H1 (cell line): ENCODE results near the gene MYBPH. TPM values are rescaled to one million over a fixed set of nuclear protein-coding genes. Genes with fewer than 3 reads are reported as not detected.
A peak's percentile ranks its signal among the peaks of the same experiment; 100 is the strongest.

Source experiments
- CTCF ChIA-PET: fragments of 300-600 bp; sonication (Branson Sonifier 250); formaldehyde crosslinking; loops from one replicate; lab custom pipeline; 2021; ENCODE audit not compliant: partially characterized antibody; lab: Charles Lee
- POLR2A ChIA-PET: fragments of 300-600 bp; sonication (Branson Sonifier 250); formaldehyde crosslinking; loops from one replicate; lab custom pipeline; 2021; ENCODE audit warnings: inconsistent platforms; ENCODE audit not compliant: partially characterized antibody; lab: Charles Lee
- DNase-seq, 2 experiments: peaks; one replicate each; pipeline versions ENCODE4 v3.0.0 to v3.0.0-alpha.2; 2010 to 2022; ENCODE audit warnings: low spot score in 2 of 2, low read depth in 1 of 2, mixed read lengths in 1 of 2
- FAIRE-seq: peaks from 2 replicates; lab custom pipeline; 2011; peaks lifted over from hg19 to GRCh38; lab: Jason Lieb, UNC
- H2AFZ ChIP-seq: 2 replicates; pipeline ENCODE4 v1.8.1; 2012; ENCODE audit warnings: low read length, inconsistent platforms
- H2AK5ac ChIP-seq: 2 replicates; pipeline ENCODE4 v1.6.1; 2013; ENCODE audit warnings: low read depth, low read length
- H2BK120ac ChIP-seq: replicated peaks from 2 replicates; pipeline ENCODE3; 2013; ENCODE audit warnings: low read depth, low read length, inconsistent platforms
- H2BK12ac ChIP-seq: 2 replicates; pipeline ENCODE4 v1.6.1; 2013; ENCODE audit warnings: low read depth, low read length
- H2BK15ac ChIP-seq: 2 replicates; pipeline ENCODE4 v1.6.1; 2013; ENCODE audit warnings: low read length
- H2BK20ac ChIP-seq: 2 replicates; pipeline ENCODE4 v1.6.1; 2013; ENCODE audit warnings: low read length
- H2BK5ac ChIP-seq: 2 replicates; pipeline ENCODE4 v1.6.1; 2013; ENCODE audit warnings: low read depth, low read length
- H3K14ac ChIP-seq: 2 replicates; pipeline ENCODE4 v1.6.1; 2013; ENCODE audit warnings: inconsistent platforms; ENCODE audit not compliant: insufficient read length
- H3K18ac ChIP-seq: 2 replicates; pipeline ENCODE4 v1.6.1; 2013; ENCODE audit warnings: low read length; ENCODE audit errors: extremely low read depth
- H3K23ac ChIP-seq: 2 replicates; pipeline ENCODE4 v1.6.1; 2013; ENCODE audit warnings: inconsistent platforms; ENCODE audit not compliant: insufficient read length
- H3K23me2 ChIP-seq: 2 replicates; pipeline ENCODE4 v1.6.1; 2013; ENCODE audit warnings: low read depth, low read length
- H3K27ac ChIP-seq: 2 replicates; pipeline ENCODE4 v1.6.1; 2011; ENCODE audit warnings: low read depth, low read length, inconsistent platforms
- H3K27me3 ChIP-seq, 4 experiments: replicated peaks in 1 of 4; 1 replicate in 1 of 4; 2 replicates in 3 of 4; pipeline versions ENCODE4 v1.6.1 to v1.8.1; 2011 to 2013; ENCODE audit warnings: low read length in 3 of 4, mild to moderate bottlenecking in 3 of 4, inconsistent platforms in 2 of 4, mixed read lengths in 2 of 4, moderate library complexity in 1 of 4; ENCODE audit not compliant: control insufficient read depth in 3 of 4, insufficient read depth in 3 of 4; ENCODE audit errors: extremely low read depth in 1 of 4
- H3K36me3 ChIP-seq, 4 experiments: 2 replicates each; pipeline versions ENCODE4 v1.6.1 to v1.8.1; 2011 to 2013; ENCODE audit warnings: mild to moderate bottlenecking in 4 of 4, low read length in 3 of 4, moderate library complexity in 2 of 4, control low read depth in 1 of 4, inconsistent platforms in 1 of 4; ENCODE audit not compliant: insufficient read depth in 4 of 4, control insufficient read depth in 2 of 4
- H3K4ac ChIP-seq: replicated peaks from 2 replicates; pipeline ENCODE3; 2013; ENCODE audit warnings: low read length, low read depth, mixed read lengths, inconsistent platforms; ENCODE audit not compliant: insufficient read length
- H3K4me1 ChIP-seq, 4 experiments: replicated peaks in 1 of 4; 1 replicate in 1 of 4; 2 replicates in 3 of 4; pipeline versions ENCODE4 v1.6.1 to v1.8.1; 2011 to 2013; ENCODE audit warnings: low read length in 3 of 4, inconsistent platforms in 2 of 4, mixed read lengths in 1 of 4; ENCODE audit not compliant: insufficient read depth in 4 of 4, control insufficient read depth in 3 of 4
- H3K4me2 ChIP-seq, 2 experiments: 2 replicates each; pipeline versions ENCODE4 v1.6.1 to v1.8.1; 2011 to 2013; ENCODE audit warnings: low read depth in 2 of 2, low read length in 2 of 2, control low read depth in 1 of 2, inconsistent platforms in 1 of 2, mild to moderate bottlenecking in 1 of 2; ENCODE audit not compliant: insufficient read depth in 1 of 2
- H3K4me3 ChIP-seq, 4 experiments: fragments of 200-600, 300-600 bp in 1 of 4; sonication (generic), shearing (Covaris generic), sonication (Bioruptor Twin) in 1 of 4; 2 replicates each; pipeline versions ENCODE4 v1.5.1 to v1.8.1; 2011 to 2016; ENCODE audit warnings: low read length in 4 of 4, low read depth in 3 of 4, control low read depth in 2 of 4, inconsistent platforms in 2 of 4, mild to moderate bottlenecking in 2 of 4, mixed read lengths in 1 of 4, moderate library complexity in 1 of 4; ENCODE audit not compliant: insufficient read depth in 2 of 4; ENCODE audit errors: extremely low read depth in 1 of 4
- H3K56ac ChIP-seq: replicated peaks from 2 replicates; pipeline ENCODE3; 2013; ENCODE audit warnings: low read depth, mild to moderate bottlenecking, mixed read lengths, low read length, inconsistent platforms; ENCODE audit not compliant: insufficient read length
- H3K79me1 ChIP-seq: 2 replicates; pipeline ENCODE4 v1.6.1; 2013; ENCODE audit warnings: low read depth, low read length, control low read depth
- H3K79me2 ChIP-seq, 2 experiments: 2 replicates each; pipeline versions ENCODE4 v1.6.1 to v1.8.1; 2012 to 2013; ENCODE audit warnings: low read length in 2 of 2, mild to moderate bottlenecking in 2 of 2, inconsistent platforms in 1 of 2; ENCODE audit not compliant: insufficient read depth in 2 of 2, control insufficient read depth in 1 of 2
- H3K9ac ChIP-seq, 4 experiments: replicated peaks in 1 of 4; 1 replicate in 1 of 4; 2 replicates in 3 of 4; pipeline versions ENCODE4 v1.6.1 to v1.8.1; 2011 to 2013; ENCODE audit warnings: low read depth in 3 of 4, low read length in 3 of 4, control low read depth in 2 of 4, mild to moderate bottlenecking in 2 of 4, moderate library complexity in 2 of 4, inconsistent platforms in 1 of 4; ENCODE audit errors: extremely low read depth in 1 of 4
- H3K9me3 ChIP-seq, 2 experiments: 2 replicates each; pipeline versions ENCODE4 v1.6.1 to v1.8.1; 2012 to 2013; ENCODE audit warnings: mild to moderate bottlenecking in 2 of 2, moderate library complexity in 2 of 2, control low read depth in 1 of 2, inconsistent platforms in 1 of 2, low read depth in 1 of 2, low read length in 1 of 2, mixed read lengths in 1 of 2; ENCODE audit not compliant: insufficient read depth in 2 of 2
- H4K20me1 ChIP-seq, 2 experiments: replicated peaks in 1 of 2; 2 replicates each; pipeline versions ENCODE3 to v1.8.1; 2011 to 2013; ENCODE audit warnings: inconsistent platforms in 2 of 2, low read length in 2 of 2, mild to moderate bottlenecking in 1 of 2; ENCODE audit not compliant: insufficient read depth in 2 of 2, control insufficient read depth in 1 of 2
- H4K5ac ChIP-seq: 2 replicates; pipeline ENCODE4 v1.6.1; 2013; ENCODE audit warnings: low read length, low read depth, mixed read lengths, inconsistent platforms; ENCODE audit not compliant: insufficient read length
- H4K8ac ChIP-seq: 2 replicates; pipeline ENCODE4 v1.8.0; 2013; ENCODE audit warnings: mild to moderate bottlenecking, moderate library complexity, low read length, inconsistent platforms; ENCODE audit not compliant: insufficient read depth; ENCODE audit errors: extremely low read depth
- H4K91ac ChIP-seq: replicated peaks from 2 replicates; pipeline ENCODE3; 2013; ENCODE audit warnings: low read length, mixed read lengths, inconsistent platforms; ENCODE audit not compliant: insufficient read length
- BACH1 ChIP-seq: IDR thresholded peaks from 2 replicates; pipeline ENCODE4 v1.6.1; 2012; ENCODE audit warnings: low read length, improper control_type of control experiment
- CBX8 ChIP-seq: fragments of 300-800, 300-1000 bp; sonication (generic); IDR thresholded peaks from 2 replicates; pipeline ENCODE4 v1.7.1; 2016; ENCODE audit warnings: low read depth, low read length, borderline replicate concordance
- CEBPB ChIP-seq: IDR thresholded peaks from 2 replicates; pipeline ENCODE4 v1.6.1; 2012; ENCODE audit warnings: low read depth, low read length
- FOSL1 ChIP-seq: IDR thresholded peaks from 2 replicates; pipeline ENCODE4 v1.6.1; 2011; ENCODE audit warnings: mild to moderate bottlenecking, low read depth, low read length, moderate library complexity; ENCODE audit not compliant: insufficient read depth
- NANOG ChIP-seq: IDR thresholded peaks from 2 replicates; pipeline ENCODE4 v1.6.1; 2011; ENCODE audit warnings: low read length, low read depth, mild to moderate bottlenecking, inconsistent platforms; ENCODE audit not compliant: insufficient read depth, poor library complexity, severe bottlenecking
- PHF8 ChIP-seq: fragments of 200-600 bp; sonication (generic); conservative IDR thresholded peaks from 2 replicates; pipeline ENCODE4 v1.7.1; 2012; ENCODE audit warnings: low read depth, mild to moderate bottlenecking, inconsistent platforms, low read length, moderate library complexity
- POLR2A ChIP-seq, 2 experiments: IDR thresholded peaks; 1 replicate in 1 of 2; 2 replicates in 1 of 2; pipeline ENCODE4 v1.6.1; 2011; ENCODE audit warnings: low read depth in 2 of 2, low read length in 2 of 2, mild to moderate bottlenecking in 2 of 2; ENCODE audit errors: control extremely low read depth in 1 of 2
- RAD21 ChIP-seq, 2 experiments: IDR thresholded peaks in 1 of 2; conservative IDR thresholded peaks in 1 of 2; 2 replicates each; pipeline ENCODE4 v1.6.1; 2011; ENCODE audit warnings: low read depth in 2 of 2, low read length in 2 of 2, improper control_type of control experiment in 1 of 2, inconsistent platforms in 1 of 2, mild to moderate bottlenecking in 1 of 2, moderate library complexity in 1 of 2
- RBBP5 ChIP-seq: IDR thresholded peaks from 2 replicates; pipeline ENCODE4 v1.7.1; 2012; ENCODE audit warnings: low read depth, mild to moderate bottlenecking, inconsistent platforms, low read length, moderate library complexity, borderline replicate concordance
- RFX5 ChIP-seq: IDR thresholded peaks from 2 replicates; pipeline ENCODE4 v1.6.1; 2011; ENCODE audit warnings: low read depth, low read length, improper control_type of control experiment, borderline replicate concordance
- SIN3A ChIP-seq, 2 experiments: IDR thresholded peaks in 1 of 2; conservative IDR thresholded peaks in 1 of 2; 2 replicates each; pipeline ENCODE4 v1.6.1; 2011 to 2012; ENCODE audit warnings: low read length in 2 of 2, improper control_type of control experiment in 1 of 2, low read depth in 1 of 2, mild to moderate bottlenecking in 1 of 2
- SP1 ChIP-seq: IDR thresholded peaks from 2 replicates; pipeline ENCODE4 v1.6.1; 2011; ENCODE audit warnings: low read depth, low read length
- TBP ChIP-seq: IDR thresholded peaks from 2 replicates; pipeline ENCODE4 v1.6.1; 2011; ENCODE audit warnings: low read depth, low read length, improper control_type of control experiment
- TEAD4 ChIP-seq: IDR thresholded peaks from 2 replicates; pipeline ENCODE4 v1.6.1; 2012; ENCODE audit warnings: low read depth, low read length, inconsistent platforms, mixed read lengths
- YY1 ChIP-seq: IDR thresholded peaks from 2 replicates; pipeline ENCODE4 v1.6.1; 2011; ENCODE audit warnings: low read depth, mild to moderate bottlenecking, low read length
- WGBS, 2 experiments: shearing (Covaris generic) in 1 of 2; methylation state at CpG; one replicate each; pipeline versions ENCODE4 v1.1.6 to v1.1.7; 2013 to 2015; ENCODE audit warnings: low lambda C conversion rate in 2 of 2, mixed read lengths in 2 of 2, inconsistent platforms in 1 of 2, low coverage in 1 of 2, missing lambda C conversion rate in 1 of 2; ENCODE audit not compliant: insufficient replicate concordance in 2 of 2, insufficient coverage in 1 of 2, insufficient read length in 1 of 2; ENCODE audit errors: extremely low coverage in 1 of 2, missing lambda C conversion rate in 1 of 2; 5-methylcytosine and 5-hydroxymethylcytosine counted together
- polyA plus RNA-seq, 7 experiments: library from polyadenylated mRNA; depleted of rRNA in 3 of 7; stranded (reverse) in 5 of 7; unstranded in 2 of 7; fragments of >200 nt in 5 of 7; fragments of 200-250 nt in 2 of 7; gene quantifications; 1 replicate in 5 of 7; 2 replicates in 1 of 7; 4 replicates in 1 of 7; pipeline versions ENCODE4 v1.2.1 to v1.2.3, GENCODE V29; 2011 to 2013; ENCODE audit warnings: missing spikeins in 2 of 7, mixed read lengths in 2 of 7
- total RNA-seq: library from RNA; stranded (reverse); fragmentation: NEBNext Ultra II Directional; extraction: Animal tissue kit (Norgen Biotek cat#: 25700); gene quantifications from 2 replicates; pipeline ENCODE4 v1.2.1, GENCODE V29; 2021

MYBPH gene
- total and polyA plus RNA-seq, 2 of the 8 experiments (the other 6 are each of a cell fraction or from before 2014, with no cell fraction given) = not detected

GRCh38 chr1:203207751-203208150 is 32.1 kb upstream of the MYBPH start:
- H3K9ac ChIP-seq = no peak overlapping the region
- ChIA-PET POLR2A (interaction anchor here (1.1 to 1.6 kb wide), 2 partner anchors 10 to 200 kb away, joined by 3 to 4 read pairs; partner anchors contain the start of gene TMEM183A), CTCF (interaction anchor here (1.2 to 6.0 kb wide), 9 partner anchors 9 to 168 kb away, joined by 3 to 56 read pairs (median 6); no protein-coding TSS in a partner anchor)
- H2BK15ac ChIP-seq = no peak overlapping the region
- no peak overlapping the region for H2BK5ac ChIP-seq
- H4K20me1 ChIP-seq = no peaks in the 10 kb centered on the region
- no peak overlapping the region for H3K18ac ChIP-seq
- FAIRE-seq (no peak), DNase-seq (no peak)
- H3K79me2 ChIP-seq = no peaks in the 10 kb centered on the region
- peaks cover 0 to 4% (median 0%) of the 10 kb centered on the region in 4 experiments; a peak in 1 of 7 replicates for H3K4me1 ChIP-seq
- H3K79me1 ChIP-seq = no peaks in the 10 kb centered on the region
- no peak overlapping the region for H3K14ac ChIP-seq
- H2AK5ac ChIP-seq = no peak overlapping the region
- WGBS, 2 experiments = 93% methylated on average over 2 of the region's 2 CpGs; no CpG with 5 or more reads in 1 of the 2 experiments
- no peak overlapping the region for H2BK12ac ChIP-seq
- H4K8ac ChIP-seq = no peak overlapping the region
- no peak overlapping the region for H2BK120ac ChIP-seq
- no peak overlapping the region for H3K56ac ChIP-seq
- H2BK20ac ChIP-seq = no peak overlapping the region
- no peak overlapping the region for H3K23ac ChIP-seq
- H3K4ac ChIP-seq = no peak overlapping the region
- H4K5ac ChIP-seq = no peak overlapping the region
- no peaks in the 10 kb centered on the region for H3K9me3 ChIP-seq
- no peak overlapping the region for H3K27ac ChIP-seq
- H3K4me3 ChIP-seq = no peak overlapping the region
- H4K91ac ChIP-seq = no peak overlapping the region
- peak overlapping the region; percentile 23 for H2AFZ ChIP-seq
- H3K27me3 ChIP-seq = no peaks in the 10 kb centered on the region
- H3K23me2 ChIP-seq = no peaks in the 10 kb centered on the region
- H3K4me2 ChIP-seq = no peak overlapping the region
- no peaks in the 10 kb centered on the region for H3K36me3 ChIP-seq
- no peak for TF ChIP-seq FOSL1
- no peak for TF ChIP-seq SIN3A (conservative IDR thresholded peaks at IDR 0.05 in 1 of 2, IDR thresholded peaks at IDR 0.05 in 1 of 2; ENCODE audit: low read depth in 1 of 2, low read length in 2 of 2)
- TF ChIP-seq BACH1 = no peak
- TF ChIP-seq NANOG = no peak
- no peak for TF ChIP-seq RBBP5
- TF ChIP-seq YY1 = no peak
- TF ChIP-seq TEAD4 = no peak
- TF ChIP-seq TBP = no peak
- no peak for TF ChIP-seq PHF8
- no peak for TF ChIP-seq POLR2A (IDR thresholded peaks at IDR 0.05; ENCODE audit: control extremely low read depth in 1 of 2, low read depth in 2 of 2, low read length in 2 of 2)
- TF ChIP-seq CBX8 = no peak
- no peak for TF ChIP-seq SP1
- no peak for TF ChIP-seq RAD21 (IDR thresholded peaks at IDR 0.05 in 1 of 2, conservative IDR thresholded peaks at IDR 0.05 in 1 of 2; ENCODE audit: low read depth in 2 of 2, low read length in 2 of 2)
- no peak for TF ChIP-seq CEBPB
- TF ChIP-seq RFX5 = no peak
